A172 (cell line): Measurements from ENCODE around the gene PDX1. TPM values are rescaled to one million over a fixed set of nuclear protein-coding genes. Genes with fewer than 3 reads are reported as not detected.

Source experiments
- DNase-seq: peaks from one replicate; pipeline ENCODE4 v3.0.0-alpha.2; 2015; ENCODE audit warnings: low spot score
- total RNA-seq: library from RNA; depleted of rRNA; stranded (reverse); fragments of >200 nt; shearing (Covaris generic); gene quantifications from 2 replicates; pipeline ENCODE4 v1.2.3, GENCODE V29; 2014

The PDX1 gene
- total RNA-seq, 1 experiment from 2014 or later, result not detected

- no peak for DNase-seq
Observed at GRCh38 chr13:27922883-27923612, 3.2 kb downstream of the PDX1 start.

- no peak for DNase-seq
Observed at GRCh38 chr13:27923794-27924528, 4.2 kb downstream of the PDX1 start.

GRCh38 chr13:27924529-27925141 is 4.8 kb downstream of the PDX1 start:
- DNase-seq, result no peak

GRCh38 chr13:27925220-27925991 is 5.6 kb downstream of the PDX1 start:
- DNase-seq, result no peak

GRCh38 chr13:27926644-27927434 is 7.0 kb downstream of the PDX1 start:
- no peak for DNase-seq

- DNase-seq, result no peak
Observed at GRCh38 chr13:27927444-27928352, 7.9 kb downstream of the PDX1 start.

GRCh38 chr13:27928353-27928804 is 8.6 kb downstream of the PDX1 start:
- DNase-seq, result no peak

GRCh38 chr13:27928805-27929753 is 9.3 kb downstream of the PDX1 start:
- no peak for DNase-seq

- no peak for DNase-seq
Observed at GRCh38 chr13:27929868-27930267, 10.1 kb downstream of the PDX1 start.

GRCh38 chr13:27933118-27933517 is 13.3 kb downstream of the PDX1 start:
- DNase-seq, result no peak

GRCh38 chr13:27933580-27934328 is 14.0 kb downstream of the PDX1 start:
- no peak for DNase-seq

GRCh38 chr13:27942972-27943371 is 23.2 kb downstream of the PDX1 start:
- DNase-seq, result no peak

- no peak for DNase-seq
Observed at GRCh38 chr13:27952876-27953675, 33.3 kb downstream of the PDX1 start.

GRCh38 chr13:27953676-27954405 is 34.0 kb downstream of the PDX1 start:
- DNase-seq, result no peak

- no peak for DNase-seq
Observed at GRCh38 chr13:27954406-27954851, 34.6 kb downstream of the PDX1 start.

GRCh38 chr13:27955014-27955591 is 35.3 kb downstream of the PDX1 start:
- no peak for DNase-seq
